Skeletal muscle tissue (tissue), 4 donors: ENCODE measurements around the gene C19orf12. TPM values are rescaled to one million over a fixed set of nuclear protein-coding genes. Genes with fewer than 3 reads are reported as not detected.

Experiments used
- H3K27ac ChIP-seq: one replicate; pipeline ENCODE4 v1.7.0; 2013; ENCODE audit warnings: mild to moderate bottlenecking, low read depth, low read length, inconsistent platforms
- H3K27me3 ChIP-seq, 3 donors: one replicate each; pipeline ENCODE4 v1.7.0; 2013; ENCODE audit warnings: low read length in 3 of 3; ENCODE audit not compliant: control insufficient read depth in 3 of 3, insufficient read depth in 3 of 3
- H3K36me3 ChIP-seq, 3 donors: one replicate each; pipeline ENCODE4 v1.7.0; 2013; ENCODE audit warnings: low read length in 3 of 3; ENCODE audit not compliant: control insufficient read depth in 3 of 3, insufficient read depth in 3 of 3
- H3K4me1 ChIP-seq, 3 donors: one replicate each; pipeline ENCODE4 v1.7.0; 2013; ENCODE audit warnings: low read length in 3 of 3, mild to moderate bottlenecking in 3 of 3; ENCODE audit not compliant: control insufficient read depth in 3 of 3, insufficient read depth in 3 of 3
- H3K4me3 ChIP-seq, 3 donors: one replicate each; pipeline ENCODE4 v1.7.0; 2013; ENCODE audit warnings: low read length in 3 of 3
- H3K9ac ChIP-seq, 3 donors: one replicate each; pipeline ENCODE4 v1.7.0; 2013; ENCODE audit warnings: low read length in 3 of 3, mild to moderate bottlenecking in 3 of 3, moderate library complexity in 2 of 3, low read depth in 1 of 3
- H3K9me3 ChIP-seq, 3 donors: one replicate each; pipeline ENCODE4 v1.7.0; 2013; ENCODE audit warnings: low read length in 3 of 3; ENCODE audit not compliant: control insufficient read depth in 3 of 3
- total RNA-seq: library from RNA; depleted of rRNA; stranded (reverse); fragments of >200 nt; gene quantifications from one replicate; pipeline ENCODE4 v1.2.3, GENCODE V29; 2014
- donor health status: Osteomylitis.

Gene C19orf12
- total RNA-seq, 1 donor from 2014 or later, result 17.2 TPM

GRCh38 chr19:29687897-29688728 is 26.9 kb downstream of the C19orf12 start:
- no peak overlapping the region for H3K9ac ChIP-seq
- no peaks in the 10 kb centered on the region for H3K36me3 ChIP-seq
- H3K27me3 ChIP-seq, result no peaks in the 10 kb centered on the region
- H3K9me3 ChIP-seq, result peaks cover 0 to 6% (median 5%) of the 10 kb centered on the region in 3 donors
- H3K4me1 ChIP-seq, result peaks cover 25 to 50% (median 28%) of the 10 kb centered on the region in 3 donors
- H3K27ac ChIP-seq, result peak overlapping the region; percentile 94
- H3K4me3 ChIP-seq, result peak overlapping the region in 2 of 3 donors; percentile 65 to 71

GRCh38 chr19:29687244-29687896 is 27.7 kb downstream of the C19orf12 start:
- no peaks in the 10 kb centered on the region for H3K36me3 ChIP-seq
- H3K27me3 ChIP-seq, result no peaks in the 10 kb centered on the region
- peak overlapping the region; percentile 71 to 81 (median 76) for H3K9ac ChIP-seq
- H3K9me3 ChIP-seq, result peaks cover 0 to 6% (median 5%) of the 10 kb centered on the region in 3 donors
- peak overlapping the region; percentile 94 for H3K27ac ChIP-seq
- peak overlapping the region; percentile 65 to 73 (median 71) for H3K4me3 ChIP-seq
- H3K4me1 ChIP-seq, result peaks cover 32 to 57% (median 35%) of the 10 kb centered on the region in 3 donors

DNA sequence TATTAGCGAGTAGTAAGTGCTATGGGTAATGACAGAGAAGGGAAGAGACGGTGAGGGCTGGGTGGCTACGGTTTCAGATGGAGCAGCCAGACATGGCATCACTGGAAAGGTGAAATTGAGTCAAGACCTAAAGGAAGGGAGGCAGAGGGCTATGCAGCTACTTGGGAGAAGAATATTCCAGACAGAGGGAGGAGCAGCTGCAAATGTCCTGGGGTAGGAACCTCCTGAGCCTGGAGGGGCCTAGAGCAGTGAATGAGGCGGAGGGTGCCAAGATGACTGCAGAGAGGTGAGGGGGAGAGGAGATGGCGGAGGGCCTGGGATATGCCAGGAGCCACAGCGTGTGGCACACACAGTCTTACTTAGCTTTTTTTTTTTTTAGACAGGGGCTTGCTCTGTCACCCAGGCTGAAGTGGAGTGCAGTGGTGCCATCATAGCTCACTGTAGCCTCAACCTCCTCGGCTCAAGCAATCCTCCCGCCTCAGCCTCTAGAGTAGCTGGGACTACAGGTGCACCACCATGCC is 28.7 kb downstream of the C19orf12 start:
- H3K9me3 ChIP-seq, result peaks cover 0 to 6% (median 5%) of the 10 kb centered on the region in 3 donors
- H3K4me3 ChIP-seq, result no peak overlapping the region
- no peaks in the 10 kb centered on the region for H3K27me3 ChIP-seq
- peaks cover 42 to 67% (median 44%) of the 10 kb centered on the region in 3 donors for H3K4me1 ChIP-seq
- no peaks in the 10 kb centered on the region for H3K36me3 ChIP-seq
- peak overlapping the region in 2 of 3 donors; percentile 45 to 71 for H3K9ac ChIP-seq
- H3K27ac ChIP-seq, result peak overlapping the region; percentile 94

DNA sequence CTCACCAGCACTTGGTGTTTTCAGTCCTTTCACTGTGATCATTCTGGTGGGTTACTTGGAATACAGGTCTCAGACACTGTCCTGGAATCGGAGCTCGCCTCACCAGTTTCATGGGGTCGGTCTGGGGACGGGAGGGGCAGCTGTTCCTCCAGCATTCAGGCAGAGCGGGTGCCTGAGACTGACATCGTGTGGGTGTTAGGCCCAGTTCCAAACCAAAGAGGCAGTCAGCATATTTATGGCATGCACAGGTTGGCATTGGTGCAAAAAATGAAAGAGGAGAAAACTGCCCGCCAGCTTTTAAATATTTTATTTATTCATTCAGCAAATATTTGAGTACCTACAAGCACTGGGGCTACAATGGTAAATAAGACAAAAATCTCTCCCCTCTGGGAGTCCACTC is 29.7 kb downstream of the C19orf12 start:
- Histone ChIP-seq H3K36me3 (no peaks in the 10 kb centered on the region), H3K27me3 (no peaks in the 10 kb centered on the region), H3K27ac (peak overlapping the region; percentile 73), H3K9me3 (no peaks in the 10 kb centered on the region), H3K4me1 (peaks cover 53 to 78% (median 54%) of the 10 kb centered on the region in 3 donors), H3K9ac (peak overlapping the region; percentile 43 to 69 (median 51)), H3K4me3 (peak overlapping the region in 2 of 3 donors; percentile 31 to 32)

DNA sequence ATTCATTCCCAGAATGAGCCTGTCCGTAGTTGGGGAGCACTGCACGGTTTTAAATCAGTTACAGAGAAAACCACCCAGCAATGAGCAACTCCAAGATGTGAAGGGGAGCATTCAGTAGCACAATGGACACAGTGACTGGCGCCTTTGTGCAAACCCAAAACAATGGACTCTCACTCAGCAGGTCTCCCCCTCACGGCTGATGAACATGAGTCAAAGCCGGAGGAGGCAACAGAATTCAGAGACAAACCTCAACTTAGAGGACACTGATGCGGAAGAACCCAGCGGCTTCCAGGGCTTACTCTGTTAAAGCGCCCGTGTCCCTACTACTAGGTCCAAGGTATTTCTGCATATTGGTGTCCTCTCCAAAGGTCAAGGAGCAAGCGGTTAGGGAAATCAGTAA is 32.1 kb downstream of the C19orf12 start:
- H3K27me3 ChIP-seq, result no peaks in the 10 kb centered on the region
- H3K9ac ChIP-seq, result no peak overlapping the region
- no peaks in the 10 kb centered on the region for H3K36me3 ChIP-seq
- no peaks in the 10 kb centered on the region for H3K9me3 ChIP-seq
- no peak overlapping the region for H3K4me3 ChIP-seq
- no peak overlapping the region for H3K27ac ChIP-seq
- H3K4me1 ChIP-seq, result peaks cover 74 to 95% (median 75%) of the 10 kb centered on the region in 3 donors

GRCh38 chr19:29682236-29682895 is 32.7 kb downstream of the C19orf12 start:
- no peaks in the 10 kb centered on the region for H3K27me3 ChIP-seq
- H3K4me3 ChIP-seq, result no peak overlapping the region
- H3K9ac ChIP-seq, result peak overlapping the region; percentile 12 to 74 (median 47)
- no peaks in the 10 kb centered on the region for H3K9me3 ChIP-seq
- peaks cover 76 to 95% (median 80%) of the 10 kb centered on the region in 3 donors for H3K4me1 ChIP-seq
- peaks cover 0 to under 1% (median 0%) of the 10 kb centered on the region in 3 donors for H3K36me3 ChIP-seq
- peak overlapping the region; percentile 67 for H3K27ac ChIP-seq

DNA sequence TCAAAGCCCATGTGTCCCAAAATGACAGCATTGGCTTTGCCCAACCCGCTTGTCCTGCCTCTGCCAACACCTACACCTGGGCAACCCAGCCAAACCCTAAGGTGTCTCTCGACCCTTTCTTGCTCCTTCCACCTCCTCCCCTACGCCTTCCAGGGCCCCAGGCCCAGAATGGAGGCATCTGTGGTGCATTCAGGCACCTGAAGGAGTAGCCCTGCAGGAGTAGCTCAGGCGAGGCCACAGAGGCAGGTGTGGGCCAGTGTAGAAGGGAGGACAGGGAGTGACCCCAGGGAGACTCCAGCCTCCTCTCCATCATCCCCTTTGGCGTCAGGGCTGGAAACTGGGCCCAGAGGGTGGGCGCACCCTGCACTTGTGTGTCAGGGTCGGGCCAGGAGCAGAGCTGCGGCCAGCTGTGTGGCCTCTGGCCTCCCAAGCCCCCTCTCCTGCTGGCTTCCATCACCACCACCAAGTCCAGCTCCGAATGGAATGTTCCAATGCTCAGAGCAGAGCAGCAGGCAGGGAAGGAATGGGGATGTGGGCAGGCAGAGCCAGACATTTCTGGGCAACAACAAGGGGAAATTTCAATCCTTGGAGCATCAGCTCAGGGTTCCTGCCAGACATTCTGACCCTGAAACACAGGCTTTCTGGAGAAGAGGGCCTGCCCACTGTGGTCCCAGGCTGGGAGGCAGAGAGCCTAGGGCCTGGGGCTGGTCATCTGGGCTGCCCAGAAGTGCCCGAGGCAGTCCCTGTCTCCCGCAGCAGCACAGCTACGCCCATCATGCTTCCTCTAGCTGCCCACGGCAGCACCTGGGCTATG is 33.4 kb downstream of the C19orf12 start:
- Histone ChIP-seq H3K4me1 (peaks cover 76 to 95% (median 80%) of the 10 kb centered on the region in 3 donors), H3K9ac (peak overlapping the region; percentile 28 to 74 (median 47)), H3K36me3 (peaks cover 0 to 3% (median 0%) of the 10 kb centered on the region in 3 donors), H3K27me3 (no peaks in the 10 kb centered on the region), H3K9me3 (no peaks in the 10 kb centered on the region), H3K4me3 (peak overlapping the region in 2 of 3 donors; percentile 22 to 24), H3K27ac (peak overlapping the region; percentile 67)

- peak overlapping the region; percentile 67 for H3K27ac ChIP-seq
- no peaks in the 10 kb centered on the region for H3K9me3 ChIP-seq
- no peaks in the 10 kb centered on the region for H3K27me3 ChIP-seq
- H3K4me3 ChIP-seq, result peak overlapping the region in 1 of 3 donors; percentile 24
- H3K4me1 ChIP-seq, result peaks cover 75 to 95% (median 79%) of the 10 kb centered on the region in 3 donors
- peaks cover 2 to 5% (median 2%) of the 10 kb centered on the region in 3 donors for H3K36me3 ChIP-seq
- H3K9ac ChIP-seq, result peak overlapping the region in 2 of 3 donors; percentile 47 to 74
Observed at GRCh38 chr19:29680937-29681336, 34.1 kb downstream of the C19orf12 start.

GRCh38 chr19:29680447-29680846 is 34.6 kb downstream of the C19orf12 start:
- peaks cover 7% of the 10 kb centered on the region in 3 donors for H3K36me3 ChIP-seq
- peak overlapping the region in 2 of 3 donors; percentile 47 to 74 for H3K9ac ChIP-seq
- peaks cover 79 to 96% (median 82%) of the 10 kb centered on the region in 3 donors for H3K4me1 ChIP-seq
- H3K27me3 ChIP-seq, result no peaks in the 10 kb centered on the region
- no peak overlapping the region for H3K4me3 ChIP-seq
- H3K9me3 ChIP-seq, result no peaks in the 10 kb centered on the region
- H3K27ac ChIP-seq, result peak overlapping the region; percentile 55
